DOHH2 (cell line): ENCODE results near the gene IGF2.

Source experiments
- H3F3A ChIP-seq: fragments of 200-600 bp; sonication (generic), shearing (Covaris generic); 2 replicates; pipeline ENCODE4 v1.6.0; 2016; ENCODE audit warnings: antibody characterized with exemption, mild to moderate bottlenecking; ENCODE audit not compliant: control insufficient read depth, insufficient read depth
- H3K27ac ChIP-seq: fragments of 200-600 bp; sonication (generic); 2 replicates; pipeline ENCODE4 v1.5.1; 2014; ENCODE audit warnings: low read depth, mild to moderate bottlenecking, low read length, moderate library complexity
- H3K27me3 ChIP-seq: fragments of 200-600 bp; sonication (generic); 2 replicates; pipeline ENCODE4 v1.6.1; 2014; ENCODE audit warnings: mild to moderate bottlenecking, low read length, mixed read lengths; ENCODE audit not compliant: control insufficient read depth
- H3K36me3 ChIP-seq: fragments of 200-600 bp; sonication (generic); 2 replicates; pipeline ENCODE4 v1.6.1; 2014; ENCODE audit warnings: mild to moderate bottlenecking, low read length, moderate library complexity, mixed read lengths; ENCODE audit not compliant: control insufficient read depth
- H3K4me1 ChIP-seq: fragments of 200-600 bp; sonication (generic); 2 replicates; pipeline ENCODE4 v1.6.1; 2014; ENCODE audit warnings: mild to moderate bottlenecking, low read length, mixed read lengths; ENCODE audit not compliant: control insufficient read depth
- H3K4me2 ChIP-seq: fragments of 200-600 bp; sonication (generic); 2 replicates; pipeline ENCODE4 v1.6.0; 2014; ENCODE audit warnings: mild to moderate bottlenecking, low read length, moderate library complexity
- H3K4me3 ChIP-seq: fragments of 200-600 bp; sonication (generic); 2 replicates; pipeline ENCODE4 v1.5.1; 2014; ENCODE audit warnings: mild to moderate bottlenecking, low read length, mixed read lengths
- H3K79me2 ChIP-seq: fragments of 200-600 bp; sonication (generic); 2 replicates; pipeline ENCODE4 v1.6.1; 2014; ENCODE audit warnings: mild to moderate bottlenecking, low read length, mixed read lengths; ENCODE audit not compliant: control insufficient read depth
- H3K9me2 ChIP-seq: fragments of 200-600 bp; sonication (generic); replicated peaks from 2 replicates; pipeline ENCODE4 v1.6.1; 2014; ENCODE audit warnings: mild to moderate bottlenecking, low read length, mixed read lengths; ENCODE audit not compliant: control insufficient read depth
- H3K9me3 ChIP-seq: fragments of 200-600 bp; sonication (generic); 2 replicates; pipeline ENCODE4 v1.6.1; 2014; ENCODE audit warnings: antibody characterized with exemption, low read length, mixed read lengths; ENCODE audit not compliant: control insufficient read depth, insufficient read depth
- H4K20me1 ChIP-seq: fragments of 200-600 bp; sonication (generic); 2 replicates; pipeline ENCODE4 v1.6.0; 2014; ENCODE audit warnings: low read depth, mild to moderate bottlenecking, antibody characterized with exemption, low read length, moderate library complexity; ENCODE audit not compliant: control insufficient read depth, insufficient read depth
- CTCF ChIP-seq: fragments of 200-600 bp; sonication (generic); IDR thresholded peaks from one replicate; pipeline ENCODE4 v1.5.1; 2014; ENCODE audit warnings: antibody characterized with exemption, mild to moderate bottlenecking, low read depth, low read length; ENCODE audit not compliant: poor library complexity, severe bottlenecking
- EZH2phosphoT487 ChIP-seq: fragments of 200-600 bp; sonication (generic); IDR thresholded peaks from 2 replicates; pipeline ENCODE4 v1.6.1; 2017; ENCODE audit warnings: borderline replicate concordance, mild to moderate bottlenecking, antibody characterized with exemption, low read length, moderate library complexity, mixed read lengths

IGF2 gene

DNA sequence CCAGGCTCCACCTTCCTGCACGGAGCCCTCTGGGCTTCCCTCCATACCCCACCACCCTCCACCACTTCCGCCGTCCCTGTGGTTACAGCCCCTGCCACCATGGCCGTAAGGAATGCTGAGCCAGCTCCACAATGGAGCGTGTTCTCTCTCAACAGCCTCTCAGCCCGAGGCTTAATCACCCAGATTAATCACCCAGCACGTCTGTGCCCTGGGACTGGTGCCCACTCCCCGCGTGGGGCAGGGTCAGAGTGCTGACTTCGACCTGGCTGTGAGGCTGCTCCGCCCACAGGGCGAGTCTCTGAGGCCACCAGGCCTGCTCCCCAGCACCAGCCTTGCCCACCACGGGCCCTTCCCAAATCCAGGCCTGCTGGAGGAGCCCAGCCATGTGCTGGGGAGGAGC lies 36.5 kb upstream of the IGF2 start:
- TF ChIP-seq EZH2phosphoT487, result no peak
- TF ChIP-seq CTCF, result no peak
- H3K79me2 ChIP-seq, result no peaks in the 10 kb centered on the region
- H3K4me3 ChIP-seq, result no peak overlapping the region
- H3K36me3 ChIP-seq, result no peaks in the 10 kb centered on the region
- no peak overlapping the region for H3K4me2 ChIP-seq
- no peak overlapping the region for H3K27ac ChIP-seq
- H4K20me1 ChIP-seq, result no peaks in the 10 kb centered on the region
- no peaks in the 10 kb centered on the region for H3K27me3 ChIP-seq
- H3K9me3 ChIP-seq, result no peaks in the 10 kb centered on the region
- H3K9me2 ChIP-seq, result no peaks in the 10 kb centered on the region
- H3K4me1 ChIP-seq, result no peaks in the 10 kb centered on the region
- H3F3A ChIP-seq, result no peaks in the 10 kb centered on the region

- H3K36me3 ChIP-seq, result no peaks in the 10 kb centered on the region
- H3F3A ChIP-seq, result no peaks in the 10 kb centered on the region
- H3K9me3 ChIP-seq, result no peaks in the 10 kb centered on the region
- H3K27ac ChIP-seq, result no peak overlapping the region
- no peaks in the 10 kb centered on the region for H3K9me2 ChIP-seq
- H3K79me2 ChIP-seq, result no peaks in the 10 kb centered on the region
- TF ChIP-seq CTCF (no peak), EZH2phosphoT487 (no peak)
- no peaks in the 10 kb centered on the region for H3K4me1 ChIP-seq
- no peak overlapping the region for H3K4me3 ChIP-seq
- H4K20me1 ChIP-seq, result no peaks in the 10 kb centered on the region
- H3K27me3 ChIP-seq, result no peaks in the 10 kb centered on the region
- no peak overlapping the region for H3K4me2 ChIP-seq
These were observed 35.2 kb upstream of the IGF2 start for GRCh38 chr11:2174361-2174760.

- H3K4me2 ChIP-seq, result no peak overlapping the region
- TF ChIP-seq EZH2phosphoT487 (no peak), CTCF (no peak)
- no peaks in the 10 kb centered on the region for H3K4me1 ChIP-seq
- no peaks in the 10 kb centered on the region for H4K20me1 ChIP-seq
- no peaks in the 10 kb centered on the region for H3K9me2 ChIP-seq
- H3K9me3 ChIP-seq, result no peaks in the 10 kb centered on the region
- H3K79me2 ChIP-seq, result no peaks in the 10 kb centered on the region
- no peaks in the 10 kb centered on the region for H3K36me3 ChIP-seq
- no peak overlapping the region for H3K27ac ChIP-seq
- no peak overlapping the region for H3K4me3 ChIP-seq
- H3F3A ChIP-seq, result no peaks in the 10 kb centered on the region
- H3K27me3 ChIP-seq, result no peaks in the 10 kb centered on the region
These were observed 34.6 kb upstream of the IGF2 start for GRCh38 chr11:2173761-2174160.
